Breast epithelium (tissue), 4 donors: ENCODE measurements around the gene TAS2R60. TPM values are rescaled to one million over a fixed set of nuclear protein-coding genes. Genes with fewer than 3 reads are reported as not detected.
"Not testable (repeated sequence)": the region's sequence is repeated elsewhere in the genome, so short reads cannot be mapped to it uniquely, and the experiment has no call there.

ENCODE experiments used
- DNase-seq, 2 donors: peaks; one replicate each; pipeline ENCODE4 v3.0.0-alpha.2; 2019; ENCODE audit warnings: low spot score in 2 of 2
- H3K27ac ChIP-seq, 2 donors: fragments of 200-600 bp; sonication (generic) in 1 of 2; one replicate each; pipeline ENCODE4 v1.5.1; 2016 to 2019; ENCODE audit warnings: mild to moderate bottlenecking in 1 of 2
- H3K27me3 ChIP-seq, 2 donors: fragments of 200-600 bp; sonication (generic) in 1 of 2; one replicate each; pipeline versions ENCODE4 v1.5.1 to v1.6.0; 2017 to 2019; ENCODE audit warnings: control low read depth in 1 of 2, mild to moderate bottlenecking in 1 of 2
- H3K36me3 ChIP-seq: fragments of 200-600 bp; one replicate; pipeline ENCODE4 v1.5.1; 2019
- H3K4me1 ChIP-seq, 2 donors: fragments of 200-600 bp; sonication (generic); one replicate each; pipeline ENCODE4 v1.5.1; 2016 to 2019; ENCODE audit warnings: control low read depth in 1 of 2
- H3K4me3 ChIP-seq, 3 donors: fragments of 200-600 bp; sonication (generic); 1 replicate in 2 of 3; 2 replicates in 1 of 3; pipeline ENCODE4 v1.5.1; 2016 to 2019; ENCODE audit warnings: mild to moderate bottlenecking in 3 of 3, moderate library complexity in 2 of 3
- H3K9me3 ChIP-seq, 2 donors: fragments of 200-600 bp; sonication (generic) in 1 of 2; one replicate each; pipeline ENCODE4 v1.5.1; 2016 to 2019; ENCODE audit warnings: control low read depth in 1 of 2
- CTCF ChIP-seq, 3 donors: fragments of 450-650 bp; IDR thresholded peaks; one replicate each; pipeline ENCODE4 v1.5.1; 2016 to 2017; ENCODE audit warnings: antibody characterized with exemption in 3 of 3, mild to moderate bottlenecking in 3 of 3, moderate library complexity in 3 of 3
- POLR2A ChIP-seq: fragments of 450-650 bp; IDR thresholded peaks from one replicate; pipeline ENCODE4 v1.6.1; 2016; ENCODE audit warnings: antibody characterized with exemption, mild to moderate bottlenecking, moderate library complexity
- POLR2AphosphoS5 ChIP-seq, 3 donors: sonication (generic); formaldehyde crosslinking; IDR thresholded peaks; one replicate each; pipeline ENCODE4 v1.6.1; 2017; ENCODE audit warnings: antibody characterized with exemption in 3 of 3
- intact Hi-C: fragments of 100-400 bp; cut with DNase I; formaldehyde crosslinking; loops from one replicate; pipeline ENCODE4 v1.15.1; 2023; ENCODE audit warnings: low total_unique reads
- total RNA-seq, 3 donors: library from RNA; depleted of rRNA; stranded (reverse); fragments of >200 nt; gene quantifications; one replicate each; pipeline ENCODE4 v1.1.0, GENCODE V29; 2016

Gene TAS2R60
- total RNA-seq, 3 donors from 2014 or later = 1.6 TPM; not detected in 2

- H3K36me3 ChIP-seq = no peaks in the 10 kb centered on the region
- TF ChIP-seq CTCF (IDR thresholded peaks at IDR 0.05) (no peak), POLR2A (no peak), POLR2AphosphoS5 (IDR thresholded peaks at IDR 0.05) (no peak)
- no peaks in the 10 kb centered on the region for H3K27me3 ChIP-seq
- H3K9me3 ChIP-seq = no peaks in the 10 kb centered on the region
- H3K27ac ChIP-seq = no peak overlapping the region
- DNase-seq = no peak
- no peak overlapping the region for H3K4me3 ChIP-seq
- intact Hi-C loops = no loop called here
- H3K4me1 ChIP-seq = no peaks in the 10 kb centered on the region
Measured at GRCh38 chr7:143462045-143462444, 18.8 kb downstream of the TAS2R60 start.

- Histone ChIP-seq H3K4me3 (no peak overlapping the region), H3K9me3 (no peaks in the 10 kb centered on the region), H3K36me3 (no peaks in the 10 kb centered on the region), H3K4me1 (no peaks in the 10 kb centered on the region), H3K27me3 (no peaks in the 10 kb centered on the region), H3K27ac (no peak overlapping the region)
- intact Hi-C loops = no loop called here
- TF ChIP-seq CTCF (IDR thresholded peaks at IDR 0.05) = no peak
- TF ChIP-seq POLR2A = no peak
- no peak for TF ChIP-seq POLR2AphosphoS5 (IDR thresholded peaks at IDR 0.05)
- DNase-seq = no peak
Measured at GRCh38 chr7:143463556-143463955, 20.3 kb downstream of the TAS2R60 start.

GRCh38 chr7:143463957-143464356 is 20.7 kb downstream of the TAS2R60 start:
- Histone ChIP-seq H3K4me1 (no peaks in the 10 kb centered on the region), H3K36me3 (no peaks in the 10 kb centered on the region), H3K9me3 (no peaks in the 10 kb centered on the region), H3K27me3 (no peaks in the 10 kb centered on the region), H3K27ac (no peak overlapping the region), H3K4me3 (no peak overlapping the region)
- TF ChIP-seq POLR2A (no peak), CTCF (IDR thresholded peaks at IDR 0.05) (no peak), POLR2AphosphoS5 (IDR thresholded peaks at IDR 0.05) (no peak)
- intact Hi-C loops = no loop called here
- DNase-seq = no peak

GRCh38 chr7:143467724-143468123 is 24.5 kb downstream of the TAS2R60 start:
- TF ChIP-seq POLR2A (no peak), POLR2AphosphoS5 (IDR thresholded peaks at IDR 0.05) (no peak), CTCF (IDR thresholded peaks at IDR 0.05) (no peak)
- intact Hi-C loops = no loop called here
- Histone ChIP-seq H3K36me3 (no peaks in the 10 kb centered on the region), H3K4me3 (no peak overlapping the region), H3K9me3 (peaks cover 0 to 7% of the 10 kb centered on the region in 2 donors), H3K27me3 (no peaks in the 10 kb centered on the region), H3K27ac (no peak overlapping the region), H3K4me1 (no peaks in the 10 kb centered on the region)
- no peak for DNase-seq

GRCh38 chr7:143472071-143472689 is 28.9 kb downstream of the TAS2R60 start:
- DNase-seq, H3K27ac ChIP-seq, H3K4me1 ChIP-seq, H3K36me3 ChIP-seq, H3K4me3 ChIP-seq, H3K27me3 ChIP-seq, H3K9me3 ChIP-seq, intact Hi-C loops: not testable (repeated sequence)
